Erythroblast (primary cell): ENCODE results near the gene GDF7.
"Not testable (repeated sequence)": the region's sequence is repeated elsewhere in the genome, so short reads cannot be mapped to it uniquely, and the experiment has no call there.

Source experiments
- DNase-seq, 2 experiments: peaks; one replicate each; lab custom pipeline; 2025; lab: John Stamatoyannopoulos, UW
- GATA1 ChIP-seq: IDR thresholded peaks from 2 replicates; pipeline ENCODE4 v1.6.1; 2011; ENCODE audit warnings: low read depth, mild to moderate bottlenecking, control low read depth, low read length, moderate library complexity
- POLR2A ChIP-seq: IDR thresholded peaks from 2 replicates; pipeline ENCODE4 v1.6.1; 2011; ENCODE audit warnings: mild to moderate bottlenecking, low read length

GDF7 gene

GRCh38 chr2:20689428-20690264 lies 22.7 kb downstream of the GDF7 start:
- TF ChIP-seq POLR2A, result no peak
- DNase-seq, result no peak

DNA sequence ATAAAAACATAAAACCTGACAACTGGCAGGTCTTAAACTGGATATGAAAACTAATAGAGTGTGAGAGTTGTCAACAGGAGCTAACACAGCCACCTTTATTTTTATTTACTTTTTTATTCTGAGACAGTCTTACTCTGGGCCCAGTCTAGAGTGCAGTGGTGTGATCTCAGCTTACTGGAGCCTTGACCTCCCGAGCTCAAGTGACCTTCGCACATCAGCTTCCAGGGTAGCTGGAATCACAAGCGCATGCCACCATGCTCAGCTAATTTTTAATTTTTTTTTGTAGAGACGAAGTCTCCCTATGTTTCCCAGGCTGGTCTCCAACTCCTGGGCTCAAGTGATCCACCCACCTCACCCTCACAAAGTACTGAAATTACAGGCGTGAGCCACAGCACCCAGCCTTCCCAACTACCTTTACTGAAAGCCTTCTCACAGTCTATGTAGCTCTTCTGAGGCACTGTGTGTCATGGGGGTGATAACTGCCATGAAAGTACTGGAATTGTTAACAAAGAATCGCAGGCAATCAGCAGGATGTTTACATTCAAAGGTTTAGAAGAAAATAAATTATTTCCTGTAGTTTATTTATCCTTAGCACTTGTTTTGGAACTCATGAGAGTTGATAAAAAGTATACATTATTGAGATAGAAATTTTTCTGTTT lies 24.3 kb downstream of the GDF7 start:
- no peak for DNase-seq
- no peak for TF ChIP-seq GATA1
- TF ChIP-seq POLR2A, result no peak

GRCh38 chr2:20692081-20692480 lies 25.1 kb downstream of the GDF7 start:
- no peak for DNase-seq
- TF ChIP-seq GATA1, result no peak
- TF ChIP-seq POLR2A, result no peak

GRCh38 chr2:20693317-20693716 lies 26.4 kb downstream of the GDF7 start:
- TF ChIP-seq POLR2A (no peak), GATA1 (no peak)
- DNase-seq, result no peak

DNA sequence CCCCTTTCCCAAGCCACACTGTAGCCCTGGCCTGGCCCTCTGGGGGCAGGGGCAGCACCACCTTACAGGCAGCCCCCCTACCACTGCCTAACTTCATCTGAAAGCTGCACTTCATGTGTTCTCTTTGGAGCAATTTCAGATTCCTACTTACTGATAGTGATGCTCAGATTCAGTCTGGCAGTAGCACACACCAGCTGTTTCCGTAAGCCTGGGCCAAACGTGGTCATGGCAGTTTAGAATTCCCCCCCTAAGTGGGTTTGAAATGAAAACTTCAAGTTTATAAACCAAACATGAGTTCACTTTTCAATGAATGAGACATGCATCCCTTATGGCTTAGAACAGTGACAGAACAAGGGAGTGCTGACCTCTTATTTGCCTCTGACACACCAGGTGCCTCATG lies 29.4 kb downstream of the GDF7 start:
- DNase-seq, result no peak

GRCh38 chr2:20697322-20697934 lies 30.5 kb downstream of the GDF7 start:
- no peak for TF ChIP-seq GATA1
- no peak for TF ChIP-seq POLR2A
- DNase-seq, result no peak

More for the DNA sequence above, 29.4 kb downstream of the GDF7 start:
- no peak for TF ChIP-seq POLR2A
- no peak for TF ChIP-seq GATA1

DNA sequence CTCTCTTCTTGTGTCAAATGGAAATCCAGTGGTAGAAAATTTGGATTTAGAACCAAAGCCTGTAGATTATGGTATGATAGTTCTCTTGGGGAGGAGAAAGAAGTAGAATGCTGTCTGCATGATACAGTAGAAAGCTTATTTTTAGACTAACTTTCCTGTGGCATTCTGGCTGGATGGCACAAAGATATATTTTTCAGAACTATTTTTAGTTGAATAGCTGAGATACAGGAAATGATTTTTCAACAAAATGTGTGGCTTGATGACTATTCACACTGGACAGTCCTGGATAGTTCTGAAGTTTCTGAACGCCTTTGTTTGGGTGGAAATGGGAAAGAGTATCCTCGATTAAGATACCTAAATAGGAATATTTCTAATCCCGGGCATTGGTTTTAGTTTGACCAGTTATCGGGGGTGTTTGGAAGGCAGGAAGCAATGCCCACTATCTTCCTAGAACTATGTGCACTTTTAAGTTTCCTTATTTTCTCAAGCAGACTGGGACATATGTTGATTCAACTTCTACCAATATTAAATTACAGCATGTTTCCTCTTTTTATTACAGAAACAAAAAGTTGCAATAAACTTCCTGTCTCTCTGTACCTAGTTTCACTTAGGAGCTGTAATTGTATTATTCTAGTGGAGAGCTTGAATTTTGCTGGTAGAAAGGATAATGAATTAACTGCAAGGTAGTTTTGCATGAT lies 32.1 kb downstream of the GDF7 start:
- no peak for DNase-seq
- TF ChIP-seq POLR2A, result no peak
- TF ChIP-seq GATA1, result no peak

DNA sequence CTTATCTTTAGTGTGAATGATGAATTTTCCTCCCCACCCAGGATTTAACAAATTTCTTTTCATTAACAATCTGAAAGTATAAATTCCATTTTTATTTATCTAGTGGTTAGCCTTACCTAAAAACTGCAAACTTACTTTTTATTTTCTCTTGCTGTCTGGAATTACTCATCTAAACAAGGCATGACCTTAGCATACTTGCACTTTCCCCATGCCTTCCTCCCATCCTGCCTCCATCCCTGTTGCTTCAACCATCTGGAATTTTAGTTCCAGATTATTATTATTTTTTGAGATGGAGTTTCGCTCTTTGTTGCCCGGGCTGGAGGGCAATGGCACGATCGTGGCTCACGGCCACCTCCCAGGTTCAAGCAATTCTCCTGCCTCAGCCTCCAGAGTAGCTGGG lies 35.6 kb downstream of the GDF7 start:
- no peak for DNase-seq
- TF ChIP-seq POLR2A (no peak), GATA1 (no peak)

- no peak for TF ChIP-seq GATA1
- no peak for TF ChIP-seq POLR2A
Observed at GRCh38 chr2:20704886-20705285, 37.9 kb downstream of the GDF7 start.

GRCh38 chr2:20706217-20706616 lies 39.3 kb downstream of the GDF7 start:
- TF ChIP-seq GATA1, result no peak
- no peak for TF ChIP-seq POLR2A
- no peak for DNase-seq

More at GRCh38 chr2:20704886-20705285, 37.9 kb downstream of the GDF7 start:
- DNase-seq, result no peak

- no peak for DNase-seq
Observed at GRCh38 chr2:20706786-20707185, 39.8 kb downstream of the GDF7 start.

DNA sequence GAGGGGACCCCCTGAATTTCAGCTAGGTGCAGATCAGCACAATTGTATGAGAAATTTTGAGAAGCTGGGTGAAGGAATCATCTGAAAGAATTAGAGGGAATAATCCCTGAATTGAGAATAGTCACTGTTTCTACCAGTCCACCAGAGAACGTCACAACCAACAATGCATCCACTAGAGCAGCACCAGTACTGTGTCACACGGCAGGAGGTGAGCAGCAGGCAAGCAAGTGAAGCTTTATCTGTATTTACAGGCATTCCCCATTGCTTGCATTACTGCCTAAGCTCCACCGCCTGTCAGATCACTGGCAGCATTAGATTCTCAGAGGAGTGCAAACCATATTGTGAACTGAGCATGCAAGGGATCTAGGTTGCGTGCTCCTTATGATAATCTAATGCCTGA lies 40.7 kb downstream of the GDF7 start:
- no peak for TF ChIP-seq GATA1
- no peak for TF ChIP-seq POLR2A
- no peak for DNase-seq

More at GRCh38 chr2:20706786-20707185, 39.8 kb downstream of the GDF7 start:
- no peak for TF ChIP-seq GATA1
- TF ChIP-seq POLR2A, result no peak

DNA sequence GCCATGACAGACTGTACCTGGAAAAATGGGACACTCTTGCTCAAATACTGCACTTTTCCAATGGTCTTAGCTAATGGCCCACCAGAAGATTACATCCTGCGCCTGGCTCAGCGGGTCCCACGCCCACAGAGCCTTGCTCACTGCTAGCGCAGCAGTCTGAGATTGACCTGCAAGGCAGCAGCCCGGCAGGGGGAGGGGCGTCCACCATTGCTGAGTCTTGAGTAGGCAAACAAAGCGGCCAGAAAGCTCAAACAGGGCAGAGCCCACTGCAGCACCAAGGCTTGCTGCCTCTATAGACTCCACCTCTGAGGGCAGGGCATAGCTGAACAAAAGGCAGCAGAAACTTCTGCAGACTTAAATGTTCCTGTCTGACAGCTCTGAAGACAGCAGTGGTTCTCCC lies 44.7 kb downstream of the GDF7 start:
- DNase-seq, result not testable (repeated sequence)

DNA sequence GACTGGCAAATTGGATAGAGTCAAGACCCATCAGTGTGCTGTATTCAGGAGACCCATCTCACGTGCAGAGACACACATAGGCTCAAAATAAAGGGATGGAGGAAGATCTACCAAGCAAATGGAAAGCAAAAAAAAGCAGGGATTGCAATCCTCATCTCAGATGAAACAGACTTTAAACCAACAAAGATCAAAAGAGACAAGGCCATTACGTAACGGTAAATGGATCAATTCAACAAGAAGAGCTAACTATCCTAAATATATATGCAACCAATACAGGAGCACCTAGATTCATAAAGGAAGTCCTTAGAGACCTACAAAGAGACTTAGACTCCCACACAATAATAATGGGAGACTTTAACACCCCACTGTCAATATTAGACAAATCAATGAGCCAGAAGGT lies 46.6 kb downstream of the GDF7 start:
- DNase-seq, result not testable (repeated sequence)

- not testable (repeated sequence) for DNase-seq
Observed at GRCh38 chr2:20714412-20714811, 47.5 kb downstream of the GDF7 start.

GRCh38 chr2:20716164-20716563 lies 49.2 kb downstream of the GDF7 start:
- not testable (repeated sequence) for DNase-seq
